Activated T-helper 9 cell treated with anti-CD3 and anti-CD28 coated beads, Interleukin-2, amount 50 U/mL, for 16 hours (primary cell): ENCODE data around the gene MEGF11.

ENCODE experiments used
- DNase-seq: peaks from one replicate; pipeline ENCODE4 v3.0.0-alpha.2; 2020; ENCODE audit warnings: low read depth

Gene MEGF11

GRCh38 chr15:66057089-66057488 is 196.5 kb downstream of the MEGF11 start:
- DNase-seq = no peak

GRCh38 chr15:66053991-66054390 is 199.6 kb downstream of the MEGF11 start:
- no peak for DNase-seq

GRCh38 chr15:66051833-66052232 is 201.7 kb downstream of the MEGF11 start:
- no peak for DNase-seq

- no peak for DNase-seq
Observed at GRCh38 chr15:66050264-66050663, 203.3 kb downstream of the MEGF11 start.

DNA sequence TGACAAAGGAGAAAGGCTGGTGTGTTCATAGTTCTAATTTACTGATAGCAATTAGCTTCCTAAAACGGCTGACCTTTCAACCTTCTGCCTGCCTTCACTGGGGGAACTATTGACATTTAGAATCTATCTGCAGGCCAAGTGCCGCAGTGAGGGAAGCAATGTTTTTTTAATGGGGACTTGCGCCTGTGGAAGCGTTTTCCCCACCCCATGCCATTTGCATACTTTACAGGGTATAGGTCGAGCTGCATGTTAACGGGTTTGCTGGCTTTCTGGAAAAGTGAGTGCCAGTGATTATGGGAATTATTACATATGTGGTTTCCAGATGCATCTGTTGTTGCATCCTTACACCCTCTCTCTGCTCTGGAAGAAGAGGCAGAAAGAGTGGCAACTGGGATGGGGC is 204.2 kb downstream of the MEGF11 start:
- DNase-seq = no peak

GRCh38 chr15:66047321-66048024 is 206.1 kb downstream of the MEGF11 start:
- no peak for DNase-seq

GRCh38 chr15:66046751-66047150 is 206.8 kb downstream of the MEGF11 start:
- no peak for DNase-seq

DNA sequence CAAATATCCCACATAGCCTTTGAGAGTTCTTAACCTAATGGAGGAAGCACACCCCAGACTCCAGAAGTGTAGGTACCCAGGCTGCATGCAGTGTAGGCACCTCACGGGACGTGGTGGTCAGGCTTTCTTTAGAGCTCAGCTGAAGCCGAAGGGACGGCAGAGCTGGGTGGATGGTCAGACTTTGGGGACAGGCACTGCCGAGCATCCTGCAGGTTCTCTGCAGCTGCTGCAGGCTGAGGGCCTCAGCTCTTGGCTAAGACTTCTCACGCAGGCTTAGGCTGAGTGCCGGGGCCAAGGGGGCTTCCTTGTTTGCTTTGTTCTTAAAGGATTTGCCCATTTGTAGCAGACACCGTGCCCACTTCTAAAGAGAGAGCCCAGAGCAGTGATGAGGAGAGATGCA is 207.2 kb downstream of the MEGF11 start:
- DNase-seq = no peak

- DNase-seq = no peak
Observed at GRCh38 chr15:66045542-66045941, 208.0 kb downstream of the MEGF11 start.

DNA sequence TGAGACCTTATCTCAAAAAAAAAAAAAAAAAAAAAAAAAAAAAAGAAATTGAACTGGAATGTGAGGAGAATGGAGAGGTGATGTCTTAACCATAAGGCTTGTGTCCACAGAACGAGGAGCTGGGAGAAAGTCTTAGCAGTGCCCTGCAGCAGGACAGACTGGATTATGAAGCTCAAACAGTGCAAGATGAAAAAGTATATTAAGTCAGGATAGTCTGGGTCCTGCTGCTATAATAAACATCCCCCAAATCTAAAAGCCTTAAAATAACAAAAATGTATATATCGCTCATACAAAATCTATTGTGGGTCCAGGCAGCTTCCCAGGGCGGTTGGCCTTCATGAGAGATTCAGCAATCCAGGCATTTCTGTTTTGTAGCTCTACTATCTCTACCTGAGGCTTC is 208.7 kb downstream of the MEGF11 start:
- DNase-seq = no peak

- no peak for DNase-seq
Observed at GRCh38 chr15:66043264-66043663, 210.3 kb downstream of the MEGF11 start.

- no peak for DNase-seq
Observed at GRCh38 chr15:66042624-66043023, 210.9 kb downstream of the MEGF11 start.

- DNase-seq = no peak
Observed at GRCh38 chr15:66041276-66041675, 212.3 kb downstream of the MEGF11 start.

- DNase-seq = no peak
Observed at GRCh38 chr15:66040211-66040892, 213.2 kb downstream of the MEGF11 start.

- no peak for DNase-seq
Observed at GRCh38 chr15:66039117-66039871, 214.3 kb downstream of the MEGF11 start.

- no peak for DNase-seq
Observed at GRCh38 chr15:66038387-66039116, 215.0 kb downstream of the MEGF11 start.

DNA sequence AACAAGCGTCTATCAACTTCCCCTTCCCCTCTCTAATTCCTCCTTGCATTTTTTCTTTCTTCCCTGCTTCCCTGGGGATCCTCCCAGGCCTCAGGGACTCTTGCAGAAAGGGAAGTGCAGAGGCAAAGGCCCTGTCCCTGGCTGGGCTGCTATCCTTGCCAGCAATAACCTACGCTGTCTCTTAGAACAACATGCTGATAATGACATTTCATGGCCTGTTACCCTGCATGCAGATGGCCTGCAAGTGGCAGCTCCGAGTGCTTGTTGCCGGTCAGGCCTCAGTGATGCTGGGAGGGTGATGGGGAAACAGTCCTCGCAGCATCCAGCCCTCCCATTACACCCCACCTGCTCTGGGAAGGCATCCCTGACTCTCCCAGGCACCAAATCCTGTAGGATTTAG is 216.7 kb downstream of the MEGF11 start:
- no peak for DNase-seq

DNA sequence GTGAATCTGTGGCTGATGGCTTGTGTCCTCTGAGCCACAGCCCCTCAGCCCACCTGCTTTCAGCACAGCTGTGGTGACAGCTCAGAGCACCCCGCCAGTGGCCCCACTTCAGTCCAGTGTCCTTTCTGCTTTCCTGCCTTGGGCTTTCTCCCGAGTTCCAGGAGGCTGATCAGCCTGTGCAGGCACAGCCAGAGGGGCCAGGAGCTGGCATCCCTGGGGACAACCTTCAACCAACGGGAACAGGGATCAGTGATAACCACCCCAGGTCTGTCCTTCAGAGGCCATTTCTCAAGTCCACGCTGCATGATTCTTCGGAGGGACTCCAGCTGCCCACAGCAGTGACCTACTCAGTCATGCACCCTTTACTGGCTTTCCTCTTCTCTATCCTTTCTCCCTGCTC is 217.6 kb downstream of the MEGF11 start:
- no peak for DNase-seq

GRCh38 chr15:66033143-66033542 is 220.4 kb downstream of the MEGF11 start:
- no peak for DNase-seq

DNA sequence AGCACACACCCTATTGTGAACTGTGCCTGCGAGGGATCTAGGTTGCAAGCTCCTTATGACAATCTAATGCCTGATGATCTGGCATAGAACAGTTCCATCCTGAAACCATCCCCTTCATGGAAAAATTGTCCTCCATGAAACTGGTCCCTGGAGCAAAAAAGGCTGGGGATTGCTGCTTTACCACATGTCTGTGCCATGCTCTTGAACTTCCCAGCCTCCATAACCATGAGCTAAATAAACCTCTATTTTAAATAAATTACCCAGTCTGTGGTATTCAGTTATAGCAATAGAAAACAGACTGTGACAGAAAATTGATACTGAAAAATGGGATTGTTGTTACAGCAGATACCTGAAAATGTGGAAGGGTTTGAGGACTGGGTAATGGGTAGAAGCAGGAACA is 221.5 kb downstream of the MEGF11 start:
- no peak for DNase-seq

DNA sequence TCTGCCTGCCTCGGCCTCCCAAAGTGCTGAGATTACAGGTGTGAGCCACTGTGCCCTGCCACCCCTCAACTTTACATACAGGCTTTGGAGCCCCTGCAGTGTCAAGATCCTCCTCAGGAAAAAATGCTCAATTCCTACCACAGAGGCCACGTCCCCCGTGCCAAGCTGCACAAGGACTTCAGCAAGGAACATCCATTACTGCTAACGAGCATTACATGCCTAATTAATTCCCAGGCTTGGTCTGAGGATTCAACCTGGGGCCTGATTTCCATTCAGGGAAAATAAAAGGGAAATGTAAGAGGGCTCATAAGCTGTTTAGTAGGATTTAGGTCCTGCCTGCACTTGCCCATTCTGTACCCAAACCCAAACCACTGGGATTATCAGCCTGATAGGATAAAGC is 222.9 kb downstream of the MEGF11 start:
- DNase-seq = no peak

DNA sequence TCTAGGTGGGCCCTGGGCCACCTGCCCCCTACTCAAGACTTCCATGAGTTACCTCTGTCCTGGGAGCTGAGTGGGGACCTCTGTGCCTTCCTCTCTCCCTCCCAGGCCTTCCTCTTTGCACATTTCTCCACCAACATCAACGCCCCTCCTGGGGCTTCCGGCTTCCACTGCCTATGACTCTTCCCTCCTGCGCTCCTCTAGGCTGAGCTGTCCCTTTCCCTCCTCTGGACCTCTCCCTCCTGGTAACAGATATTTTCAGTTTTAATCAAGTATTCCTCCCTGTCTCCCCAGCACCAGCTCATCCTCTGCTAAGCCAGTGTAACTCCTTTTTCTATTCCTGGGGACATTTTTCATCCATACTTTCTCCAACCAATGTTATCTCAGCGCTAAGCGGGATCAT is 223.9 kb downstream of the MEGF11 start:
- DNase-seq = no peak
